ENCODE results near the gene USP6.
"Not testable (repeated sequence)": the region's sequence is repeated elsewhere in the genome, so short reads cannot be mapped to it uniquely, and the experiment has no call there.

GRCh38 chr17:5217562-5217961 lies 101.7 kb downstream of the USP6 start:
- TF ChIP-seq CTCF (conservative IDR thresholded peaks at IDR 0.05; ENCODE audit: low read depth, low read length); POLR2A (IDR thresholded peaks at IDR 0.05; ENCODE audit: low read depth, low read length); MXI1 (IDR thresholded peaks at IDR 0.05; ENCODE audit: borderline replicate concordance, low read depth, low read length); MAZ (IDR thresholded peaks at IDR 0.05; ENCODE audit: borderline replicate concordance, low read depth, low read length); RAD21 (IDR thresholded peaks at IDR 0.05; ENCODE audit: low read length); CEBPB (IDR thresholded peaks at IDR 0.05; ENCODE audit: low read depth, low read length): not testable (repeated sequence)

Measured in IMR-90 (cell line).